WTC11 (cell line): ENCODE measurements around the gene PLK3. TPM values are rescaled to one million over a fixed set of nuclear protein-coding genes. Genes with fewer than 3 reads are reported as not detected.

ENCODE experiments used
- ATAC-seq: fragments of 200-7000 bp; cut with Tn5 transposase; 2 replicates; pipeline ENCODE4 v1.10.0; 2021; ENCODE audit warnings: mild to moderate bottlenecking, moderate library complexity
- CTCF ChIA-PET: fragments of 300-600 bp; sonication (Branson Sonifier 250); formaldehyde crosslinking; loops from one replicate; lab custom pipeline; 2021; ENCODE audit warnings: antibody characterized with exemption; lab: Charles Lee
- POLR2A ChIA-PET: fragments of 350-600 bp; sonication (Branson Sonifier 250); formaldehyde crosslinking; loops from one replicate; lab custom pipeline; 2021; ENCODE audit warnings: antibody characterized with exemption; lab: Charles Lee
- DNase-seq: peaks from one replicate; pipeline ENCODE4 v3.0.0; 2021; ENCODE audit warnings: low spot score
- H3K27ac Mint-ChIP-seq: 2 replicates; pipeline ENCODE4 v1.8.0; 2021; ENCODE audit warnings: mixed read lengths
- H3K27me3 Mint-ChIP-seq: 2 replicates; pipeline ENCODE4 v1.8.0; 2021; ENCODE audit warnings: low read depth, mild to moderate bottlenecking, moderate library complexity, mixed read lengths
- H3K36me3 Mint-ChIP-seq: 2 replicates; pipeline ENCODE4 v1.8.0; 2021; ENCODE audit warnings: mixed read lengths
- H3K4me1 Mint-ChIP-seq: 2 replicates; pipeline ENCODE4 v1.8.0; 2022; ENCODE audit warnings: mixed read lengths
- H3K4me3 Mint-ChIP-seq: 2 replicates; pipeline ENCODE4 v1.8.0; 2021; ENCODE audit warnings: mild to moderate bottlenecking, moderate library complexity, mixed read lengths
- H3K9me3 Mint-ChIP-seq: 2 replicates; pipeline ENCODE4 v1.8.0; 2021; ENCODE audit warnings: mixed read lengths
- CREM ChIP-seq: sonication (generic); formaldehyde crosslinking; IDR thresholded peaks from 2 replicates; pipeline ENCODE4 v1.8.1; 2022; ENCODE audit warnings: mild to moderate bottlenecking, missing genetic modification reagents, moderate library complexity
- E2F4 ChIP-seq: sonication (generic); formaldehyde crosslinking; IDR thresholded peaks from 2 replicates; pipeline ENCODE4 v1.8.1; 2022; ENCODE audit warnings: low read depth, mild to moderate bottlenecking, moderate library complexity, missing genetic modification reagents, borderline replicate concordance
- KAT7 ChIP-seq: sonication (generic); formaldehyde crosslinking; IDR thresholded peaks from 2 replicates; pipeline ENCODE4 v1.8.1; 2023; ENCODE audit warnings: missing genetic modification reagents, mild to moderate bottlenecking, borderline replicate concordance
- MYBL2 ChIP-seq: sonication (generic); formaldehyde crosslinking; IDR thresholded peaks from 2 replicates; pipeline ENCODE4 v1.8.1; 2023; ENCODE audit warnings: mild to moderate bottlenecking, moderate library complexity, missing genetic modification reagents
- NR2C2 ChIP-seq: sonication (generic); formaldehyde crosslinking; IDR thresholded peaks from 2 replicates; pipeline ENCODE4 v1.8.0; 2022; ENCODE audit warnings: mild to moderate bottlenecking, missing genetic modification reagents
- SMAD3 ChIP-seq: sonication (generic); formaldehyde crosslinking; IDR thresholded peaks from 2 replicates; pipeline ENCODE4 v1.8.0; 2022; ENCODE audit warnings: missing genetic modification reagents, mild to moderate bottlenecking, borderline replicate concordance
- SMAD4 ChIP-seq: sonication (generic); formaldehyde crosslinking; IDR thresholded peaks from 2 replicates; pipeline ENCODE4 v1.8.0; 2022; ENCODE audit warnings: mild to moderate bottlenecking, missing genetic modification reagents
- TCF7 ChIP-seq: sonication (generic); formaldehyde crosslinking; IDR thresholded peaks from 2 replicates; pipeline ENCODE4 v1.8.0; 2022; ENCODE audit warnings: mild to moderate bottlenecking, low read depth, missing genetic modification reagents, moderate library complexity
- ZBTB43 ChIP-seq: sonication (generic); formaldehyde crosslinking; IDR thresholded peaks from 2 replicates; pipeline ENCODE4 v1.8.1; 2023; ENCODE audit warnings: mild to moderate bottlenecking, missing genetic modification reagents
- ZNF425 ChIP-seq: fragments of 250-450 bp; sonication (Bioruptor Pico); conservative IDR thresholded peaks from 2 replicates; pipeline ENCODE4 v1.9.0; 2021; ENCODE audit warnings: mild to moderate bottlenecking
- ZNF532 ChIP-seq: fragments of 250-450 bp; sonication (Bioruptor Pico); IDR thresholded peaks from 2 replicates; pipeline ENCODE4 v1.9.0; 2021; ENCODE audit warnings: mild to moderate bottlenecking, borderline replicate concordance
- total RNA-seq: library from RNA; stranded (reverse); gene quantifications from 3 replicates; pipeline ENCODE4 v1.2.3, GENCODE V29; 2021
- TF ChIP-seq, protein P1 (sequence below): sonication (generic); formaldehyde crosslinking; IDR thresholded peaks from 2 replicates; pipeline ENCODE4 v1.8.0; 2023; ENCODE audit warnings: mild to moderate bottlenecking, missing genetic modification reagents
- TF ChIP-seq, protein P2 (sequence below): sonication (generic); formaldehyde crosslinking; IDR thresholded peaks from 2 replicates; pipeline ENCODE4 v1.8.1; 2022; ENCODE audit warnings: mild to moderate bottlenecking, moderate library complexity, missing genetic modification reagents
- TF ChIP-seq, protein P3 (sequence below): sonication (generic); formaldehyde crosslinking; IDR thresholded peaks from 2 replicates; pipeline ENCODE4 v1.8.0; 2022; ENCODE audit warnings: missing genetic modification reagents
- TF ChIP-seq, protein P4 (sequence below): sonication (generic); formaldehyde crosslinking; IDR thresholded peaks from 2 replicates; pipeline ENCODE4 v1.8.1; 2023; ENCODE audit warnings: mild to moderate bottlenecking, moderate library complexity, missing genetic modification reagents

Gene PLK3
- total RNA-seq, 1 experiment from 2014 or later = 16.4 TPM

DNA sequence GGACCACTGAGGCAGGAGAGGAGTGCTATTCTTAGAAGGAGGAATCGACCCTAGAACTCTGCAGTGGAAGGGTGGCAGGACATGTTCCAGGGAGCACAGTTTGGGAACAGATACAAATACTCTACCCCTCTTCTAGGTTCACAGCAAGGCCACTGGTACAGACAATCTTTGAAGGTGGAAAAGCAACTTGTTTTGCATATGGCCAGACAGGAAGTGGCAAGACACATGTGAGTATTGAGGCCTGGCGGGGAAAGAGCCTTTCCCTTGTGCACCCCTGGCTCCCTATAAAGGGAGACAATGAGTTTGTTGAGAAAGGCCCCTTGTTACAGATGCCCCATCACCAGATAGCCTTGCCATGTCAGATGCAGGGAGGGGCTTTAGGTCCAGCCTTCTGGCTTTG is 42.8 kb upstream of the PLK3 start (continued):
- TF ChIP-seq, protein P1, sequence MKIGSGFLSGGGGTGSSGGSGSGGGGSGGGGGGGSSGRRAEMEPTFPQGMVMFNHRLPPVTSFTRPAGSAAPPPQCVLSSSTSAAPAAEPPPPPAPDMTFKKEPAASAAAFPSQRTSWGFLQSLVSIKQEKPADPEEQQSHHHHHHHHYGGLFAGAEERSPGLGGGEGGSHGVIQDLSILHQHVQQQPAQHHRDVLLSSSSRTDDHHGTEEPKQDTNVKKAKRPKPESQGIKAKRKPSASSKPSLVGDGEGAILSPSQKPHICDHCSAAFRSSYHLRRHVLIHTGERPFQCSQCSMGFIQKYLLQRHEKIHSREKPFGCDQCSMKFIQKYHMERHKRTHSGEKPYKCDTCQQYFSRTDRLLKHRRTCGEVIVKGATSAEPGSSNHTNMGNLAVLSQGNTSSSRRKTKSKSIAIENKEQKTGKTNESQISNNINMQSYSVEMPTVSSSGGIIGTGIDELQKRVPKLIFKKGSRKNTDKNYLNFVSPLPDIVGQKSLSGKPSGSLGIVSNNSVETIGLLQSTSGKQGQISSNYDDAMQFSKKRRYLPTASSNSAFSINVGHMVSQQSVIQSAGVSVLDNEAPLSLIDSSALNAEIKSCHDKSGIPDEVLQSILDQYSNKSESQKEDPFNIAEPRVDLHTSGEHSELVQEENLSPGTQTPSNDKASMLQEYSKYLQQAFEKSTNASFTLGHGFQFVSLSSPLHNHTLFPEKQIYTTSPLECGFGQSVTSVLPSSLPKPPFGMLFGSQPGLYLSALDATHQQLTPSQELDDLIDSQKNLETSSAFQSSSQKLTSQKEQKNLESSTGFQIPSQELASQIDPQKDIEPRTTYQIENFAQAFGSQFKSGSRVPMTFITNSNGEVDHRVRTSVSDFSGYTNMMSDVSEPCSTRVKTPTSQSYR = no peak
- no peak for TF ChIP-seq TCF7 (CRISPR knock-in tag)

DNA sequence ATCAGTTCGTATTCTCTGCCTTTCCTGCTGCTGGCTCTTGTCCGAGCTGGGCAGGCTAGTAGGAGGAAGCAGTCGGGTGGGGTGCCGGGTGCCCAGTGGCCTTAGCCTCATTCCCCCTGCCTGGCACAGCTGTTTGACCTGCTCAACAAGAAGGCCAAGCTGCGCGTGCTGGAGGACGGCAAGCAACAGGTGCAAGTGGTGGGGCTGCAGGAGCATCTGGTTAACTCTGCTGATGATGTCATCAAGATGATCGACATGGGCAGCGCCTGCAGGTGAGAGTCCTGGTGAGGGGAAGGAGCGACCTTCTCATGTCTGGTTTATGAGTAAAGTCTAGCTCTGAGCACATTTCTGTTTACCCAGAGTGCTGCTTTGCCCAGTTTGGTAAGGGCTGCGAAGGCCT is 41.1 kb upstream of the PLK3 start:
- ATAC-seq (no peak), DNase-seq (no peak)
- no peaks in the 10 kb centered on the region for H3K4me1 Mint-ChIP-seq
- TF ChIP-seq ZNF532 (CRISPR knock-in tag) (no peak), SMAD3 (no peak), CREM (no peak), MYBL2 (no peak), E2F4 (CRISPR knock-in tag) (no peak), ZNF425 (CRISPR knock-in tag) (no peak), KAT7 (CRISPR knock-in tag) (no peak), ZBTB43 (no peak), SMAD4 (CRISPR knock-in tag) (no peak), NR2C2 (CRISPR knock-in tag) (no peak)
- TF ChIP-seq, protein P2, sequence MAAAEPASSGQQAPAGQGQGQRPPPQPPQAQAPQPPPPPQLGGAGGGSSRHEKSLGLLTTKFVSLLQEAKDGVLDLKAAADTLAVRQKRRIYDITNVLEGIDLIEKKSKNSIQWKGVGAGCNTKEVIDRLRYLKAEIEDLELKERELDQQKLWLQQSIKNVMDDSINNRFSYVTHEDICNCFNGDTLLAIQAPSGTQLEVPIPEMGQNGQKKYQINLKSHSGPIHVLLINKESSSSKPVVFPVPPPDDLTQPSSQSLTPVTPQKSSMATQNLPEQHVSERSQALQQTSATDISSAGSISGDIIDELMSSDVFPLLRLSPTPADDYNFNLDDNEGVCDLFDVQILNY (CRISPR knock-in tag) = no peak
- TF ChIP-seq, protein P3, sequence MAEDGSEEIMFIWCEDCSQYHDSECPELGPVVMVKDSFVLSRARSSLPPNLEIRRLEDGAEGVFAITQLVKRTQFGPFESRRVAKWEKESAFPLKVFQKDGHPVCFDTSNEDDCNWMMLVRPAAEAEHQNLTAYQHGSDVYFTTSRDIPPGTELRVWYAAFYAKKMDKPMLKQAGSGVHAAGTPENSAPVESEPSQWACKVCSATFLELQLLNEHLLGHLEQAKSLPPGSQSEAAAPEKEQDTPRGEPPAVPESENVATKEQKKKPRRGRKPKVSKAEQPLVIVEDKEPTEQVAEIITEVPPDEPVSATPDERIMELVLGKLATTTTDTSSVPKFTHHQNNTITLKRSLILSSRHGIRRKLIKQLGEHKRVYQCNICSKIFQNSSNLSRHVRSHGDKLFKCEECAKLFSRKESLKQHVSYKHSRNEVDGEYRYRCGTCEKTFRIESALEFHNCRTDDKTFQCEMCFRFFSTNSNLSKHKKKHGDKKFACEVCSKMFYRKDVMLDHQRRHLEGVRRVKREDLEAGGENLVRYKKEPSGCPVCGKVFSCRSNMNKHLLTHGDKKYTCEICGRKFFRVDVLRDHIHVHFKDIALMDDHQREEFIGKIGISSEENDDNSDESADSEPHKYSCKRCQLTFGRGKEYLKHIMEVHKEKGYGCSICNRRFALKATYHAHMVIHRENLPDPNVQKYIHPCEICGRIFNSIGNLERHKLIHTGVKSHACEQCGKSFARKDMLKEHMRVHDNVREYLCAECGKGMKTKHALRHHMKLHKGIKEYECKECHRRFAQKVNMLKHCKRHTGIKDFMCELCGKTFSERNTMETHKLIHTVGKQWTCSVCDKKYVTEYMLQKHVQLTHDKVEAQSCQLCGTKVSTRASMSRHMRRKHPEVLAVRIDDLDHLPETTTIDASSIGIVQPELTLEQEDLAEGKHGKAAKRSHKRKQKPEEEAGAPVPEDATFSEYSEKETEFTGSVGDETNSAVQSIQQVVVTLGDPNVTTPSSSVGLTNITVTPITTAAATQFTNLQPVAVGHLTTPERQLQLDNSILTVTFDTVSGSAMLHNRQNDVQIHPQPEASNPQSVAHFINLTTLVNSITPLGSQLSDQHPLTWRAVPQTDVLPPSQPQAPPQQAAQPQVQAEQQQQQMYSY = no peak
- TF ChIP-seq, protein P4, sequence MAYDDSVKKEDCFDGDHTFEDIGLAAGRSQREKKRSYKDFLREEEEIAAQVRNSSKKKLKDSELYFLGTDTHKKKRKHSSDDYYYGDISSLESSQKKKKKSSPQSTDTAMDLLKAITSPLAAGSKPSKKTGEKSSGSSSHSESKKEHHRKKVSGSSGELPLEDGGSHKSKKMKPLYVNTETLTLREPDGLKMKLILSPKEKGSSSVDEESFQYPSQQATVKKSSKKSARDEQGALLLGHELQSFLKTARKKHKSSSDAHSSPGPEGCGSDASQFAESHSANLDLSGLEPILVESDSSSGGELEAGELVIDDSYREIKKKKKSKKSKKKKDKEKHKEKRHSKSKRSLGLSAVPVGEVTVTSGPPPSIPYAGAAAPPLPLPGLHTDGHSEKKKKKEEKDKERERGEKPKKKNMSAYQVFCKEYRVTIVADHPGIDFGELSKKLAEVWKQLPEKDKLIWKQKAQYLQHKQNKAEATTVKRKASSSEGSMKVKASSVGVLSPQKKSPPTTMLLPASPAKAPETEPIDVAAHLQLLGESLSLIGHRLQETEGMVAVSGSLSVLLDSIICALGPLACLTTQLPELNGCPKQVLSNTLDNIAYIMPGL = no peak
- peaks cover 84% of the 10 kb centered on the region for H3K36me3 Mint-ChIP-seq
- H3K27me3 Mint-ChIP-seq = no peaks in the 10 kb centered on the region
- ChIA-PET POLR2A (interaction anchor here (1.4 kb wide), 1 partner anchor 16 kb away, joined by 4 read pairs; the partner anchor contains the start of gene RPS8), CTCF (no interaction called here)
- no peak overlapping the region for H3K27ac Mint-ChIP-seq
- H3K9me3 Mint-ChIP-seq = no peaks in the 10 kb centered on the region
- no peak overlapping the region for H3K4me3 Mint-ChIP-seq
